H4 (cell line): Measurements from ENCODE around the gene RPL3. TPM values are rescaled to one million over a fixed set of nuclear protein-coding genes. Genes with fewer than 3 reads are reported as not detected.
"Not testable (repeated sequence)": the region's sequence is repeated elsewhere in the genome, so short reads cannot be mapped to it uniquely, and the experiment has no call there.

Source experiments
- DNase-seq: peaks from one replicate; pipeline ENCODE4 v3.0.0-alpha.2; 2015; ENCODE audit warnings: low spot score
- total RNA-seq: library from RNA; depleted of rRNA; stranded (reverse); fragments of >200 nt; shearing (Covaris generic); gene quantifications from 2 replicates; pipeline ENCODE4 v1.2.3, GENCODE V29; 2014; rRNA removed

RPL3 gene
- total RNA-seq = 2,177 and 2,312 TPM in 2 replicates

GRCh38 chr22:39319284-39320022 lies at the start of gene RPL3:
RPL3 (minus strand) TSS chr22:39319623; CDS start chr22:39319597, 26 bp downstream.
- DNase-seq = peak; percentile 99

- no peak for DNase-seq
Observed at GRCh38 chr22:39369186-39369585, 49.8 kb upstream of the RPL3 start.

- no peak for DNase-seq
Observed at GRCh38 chr22:39368461-39368911, 49.1 kb upstream of the RPL3 start.

- no peak for DNase-seq
Observed at GRCh38 chr22:39367035-39367434, 47.6 kb upstream of the RPL3 start.

GRCh38 chr22:39365492-39365780 lies 46.0 kb upstream of the RPL3 start:
- no peak for DNase-seq

GRCh38 chr22:39364714-39365491 lies 45.5 kb upstream of the RPL3 start:
- DNase-seq = no peak

GRCh38 chr22:39363751-39364515 lies 44.5 kb upstream of the RPL3 start:
- no peak for DNase-seq

GRCh38 chr22:39362932-39363331 lies 43.5 kb upstream of the RPL3 start:
- DNase-seq = no peak

- no peak for DNase-seq
Observed at GRCh38 chr22:39362271-39362670, 42.8 kb upstream of the RPL3 start.

GRCh38 chr22:39361496-39361895 lies 42.1 kb upstream of the RPL3 start:
- DNase-seq = no peak

- DNase-seq = no peak
Observed at GRCh38 chr22:39360674-39361413, 41.4 kb upstream of the RPL3 start.

- no peak for DNase-seq
Observed at GRCh38 chr22:39360242-39360641, 40.8 kb upstream of the RPL3 start.

- DNase-seq = no peak
Observed at GRCh38 chr22:39359659-39360195, 40.3 kb upstream of the RPL3 start.

GRCh38 chr22:39358197-39358596 lies 38.8 kb upstream of the RPL3 start:
- DNase-seq = not testable (repeated sequence)

- not testable (repeated sequence) for DNase-seq
Observed at GRCh38 chr22:39357110-39358108, 38.0 kb upstream of the RPL3 start.

GRCh38 chr22:39356464-39356863 lies 37.0 kb upstream of the RPL3 start:
- DNase-seq = no peak

GRCh38 chr22:39355805-39356204 lies 36.4 kb upstream of the RPL3 start:
- not testable (repeated sequence) for DNase-seq

- DNase-seq = no peak
Observed at GRCh38 chr22:39355080-39355479, 35.7 kb upstream of the RPL3 start.

- DNase-seq = no peak
Observed at GRCh38 chr22:39353346-39353745, 33.9 kb upstream of the RPL3 start.

- DNase-seq = no peak
Observed at GRCh38 chr22:39352306-39352891, 33.0 kb upstream of the RPL3 start.
